RWPE2 (cell line): ENCODE measurements around the gene SLTM.
A peak's percentile ranks its signal among the peaks of the same experiment; 100 is the strongest.
"Not testable (repeated sequence)": the region's sequence is repeated elsewhere in the genome, so short reads cannot be mapped to it uniquely, and the experiment has no call there.

ENCODE experiments used
- ATAC-seq: fragments of 200-7000 bp; cut with Tn5 transposase; 3 replicates; pipeline ENCODE4 v1.9.1; 2021; ENCODE audit warnings: low read depth
- DNase-seq: peaks from one replicate; pipeline ENCODE4 v3.0.0-alpha.2; 2020; ENCODE audit warnings: low spot score
- H3K27ac ChIP-seq: fragments of 450-650 bp; 2 replicates; pipeline ENCODE4 v1.5.1; 2017; ENCODE audit warnings: mild to moderate bottlenecking; ENCODE audit not compliant: poor library complexity, severe bottlenecking
- H3K27me3 ChIP-seq: fragments of 250-450 bp; sonication (Bioruptor Pico); 2 replicates; pipeline ENCODE4 v1.5.1; 2021; ENCODE audit warnings: mild to moderate bottlenecking, moderate library complexity; ENCODE audit not compliant: insufficient read depth, poor library complexity, severe bottlenecking
- H3K36me3 ChIP-seq: fragments of 250-450 bp; sonication (Bioruptor Pico); 2 replicates; pipeline ENCODE4 v1.5.1; 2020; ENCODE audit warnings: low read depth, mild to moderate bottlenecking, moderate library complexity
- H3K4me1 ChIP-seq: fragments of 250-450 bp; sonication (Bioruptor Pico); 2 replicates; pipeline ENCODE4 v1.5.1; 2021; ENCODE audit warnings: mild to moderate bottlenecking, moderate library complexity; ENCODE audit not compliant: insufficient read depth, poor library complexity, severe bottlenecking
- H3K4me3 ChIP-seq: fragments of 250-450 bp; sonication (Bioruptor Pico); 2 replicates; pipeline ENCODE4 v1.5.1; 2021; ENCODE audit warnings: mild to moderate bottlenecking, moderate library complexity; ENCODE audit not compliant: severe bottlenecking
- H3K9me3 ChIP-seq: fragments of 250-450 bp; sonication (Bioruptor Pico); 2 replicates; pipeline ENCODE4 v1.5.1; 2021; ENCODE audit warnings: mild to moderate bottlenecking, moderate library complexity; ENCODE audit not compliant: severe bottlenecking
- TF ChIP-seq, protein P1 (sequence below): fragments of 450-650 bp; IDR thresholded peaks from one replicate; pipeline ENCODE4 v1.5.1; 2017; ENCODE audit warnings: mild to moderate bottlenecking, moderate library complexity; ENCODE audit not compliant: poor library complexity, severe bottlenecking

Gene SLTM

DNA sequence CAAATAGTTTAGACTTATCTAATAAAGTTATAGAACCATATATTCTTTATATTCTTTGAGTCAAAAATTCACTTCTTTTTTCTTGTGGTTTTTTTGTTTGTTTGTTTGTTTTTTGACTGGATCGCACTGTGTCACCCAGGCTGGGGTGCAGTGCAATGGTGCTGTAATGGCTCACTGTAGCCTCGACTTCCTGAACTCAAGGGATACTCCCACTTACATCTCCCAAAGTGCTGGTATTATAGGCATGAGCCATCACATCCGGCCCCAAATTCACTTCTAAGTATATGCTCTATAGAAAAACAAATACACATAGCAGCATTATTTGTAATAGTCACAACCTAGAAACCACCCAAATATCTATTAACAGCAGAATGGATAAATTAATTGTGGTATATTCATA, 13.7 kb upstream of the SLTM start:
- H3K4me1 ChIP-seq = peaks cover 12% of the 10 kb centered on the region
- no peak overlapping the region for H3K4me3 ChIP-seq
- TF ChIP-seq, protein P1, sequence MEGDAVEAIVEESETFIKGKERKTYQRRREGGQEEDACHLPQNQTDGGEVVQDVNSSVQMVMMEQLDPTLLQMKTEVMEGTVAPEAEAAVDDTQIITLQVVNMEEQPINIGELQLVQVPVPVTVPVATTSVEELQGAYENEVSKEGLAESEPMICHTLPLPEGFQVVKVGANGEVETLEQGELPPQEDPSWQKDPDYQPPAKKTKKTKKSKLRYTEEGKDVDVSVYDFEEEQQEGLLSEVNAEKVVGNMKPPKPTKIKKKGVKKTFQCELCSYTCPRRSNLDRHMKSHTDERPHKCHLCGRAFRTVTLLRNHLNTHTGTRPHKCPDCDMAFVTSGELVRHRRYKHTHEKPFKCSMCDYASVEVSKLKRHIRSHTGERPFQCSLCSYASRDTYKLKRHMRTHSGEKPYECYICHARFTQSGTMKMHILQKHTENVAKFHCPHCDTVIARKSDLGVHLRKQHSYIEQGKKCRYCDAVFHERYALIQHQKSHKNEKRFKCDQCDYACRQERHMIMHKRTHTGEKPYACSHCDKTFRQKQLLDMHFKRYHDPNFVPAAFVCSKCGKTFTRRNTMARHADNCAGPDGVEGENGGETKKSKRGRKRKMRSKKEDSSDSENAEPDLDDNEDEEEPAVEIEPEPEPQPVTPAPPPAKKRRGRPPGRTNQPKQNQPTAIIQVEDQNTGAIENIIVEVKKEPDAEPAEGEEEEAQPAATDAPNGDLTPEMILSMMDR = no peak
- ATAC-seq = peak; percentile 47; the same call in 2 of the 3 replicates
- H3K27ac ChIP-seq = no peak overlapping the region
- H3K27me3 ChIP-seq = no peaks in the 10 kb centered on the region
- DNase-seq = no peak
- H3K36me3 ChIP-seq = no peaks in the 10 kb centered on the region
- H3K9me3 ChIP-seq = no peaks in the 10 kb centered on the region

DNA sequence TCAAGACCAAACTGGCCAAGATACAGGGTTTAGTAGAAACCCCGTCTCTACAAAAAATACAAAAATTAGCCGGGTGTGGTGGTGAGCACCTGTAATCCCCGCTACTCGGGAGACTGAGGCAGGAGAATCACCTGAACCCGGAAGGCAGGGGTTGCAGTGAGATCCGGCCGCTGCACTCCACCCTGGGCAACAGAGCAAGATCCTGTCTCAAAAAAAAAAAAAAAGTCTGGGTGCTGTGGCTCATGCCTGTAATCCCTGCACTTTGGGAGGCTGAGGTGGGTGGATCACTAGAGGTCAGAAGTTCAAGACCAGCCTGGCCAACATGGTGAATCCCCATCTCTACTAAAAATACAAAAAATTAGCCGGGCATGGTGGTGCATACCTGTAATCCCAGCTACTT, 1.5 kb upstream of the SLTM start:
- H3K4me1 ChIP-seq = peaks cover 20% of the 10 kb centered on the region
- H3K9me3 ChIP-seq, ATAC-seq, H3K27me3 ChIP-seq, H3K4me3 ChIP-seq, DNase-seq: not testable (repeated sequence)
- H3K36me3 ChIP-seq = peaks cover 14% of the 10 kb centered on the region
- H3K27ac ChIP-seq = peak overlapping the region; percentile 90

DNA sequence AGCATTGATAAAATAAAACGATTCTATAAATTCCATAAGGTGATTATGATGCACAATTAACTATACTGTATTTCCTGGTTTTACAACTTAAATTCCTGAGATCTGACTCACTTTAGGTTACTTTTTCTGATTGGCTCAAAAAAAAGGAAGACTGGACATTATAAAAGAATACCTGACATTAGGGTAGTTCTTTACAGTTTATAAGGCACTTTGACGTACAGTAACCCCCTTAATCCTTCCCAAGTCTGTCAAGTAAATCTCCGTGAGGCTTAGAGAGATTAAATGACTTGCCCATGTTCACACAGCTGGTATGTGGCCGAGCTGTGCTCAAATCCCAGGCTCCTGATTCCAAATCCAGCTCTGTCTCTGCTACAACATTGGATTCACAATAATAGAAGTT, 1.0 kb upstream of the SLTM start:
- Histone ChIP-seq H3K4me1 (peaks cover 20% of the 10 kb centered on the region), H3K36me3 (peaks cover 18% of the 10 kb centered on the region), H3K4me3 (peak overlapping the region; percentile 79), H3K27me3 (no peaks in the 10 kb centered on the region), H3K27ac (peak overlapping the region; percentile 90), H3K9me3 (no peaks in the 10 kb centered on the region)
- TF ChIP-seq, protein P1 = no peak
- DNase-seq = no peak
- ATAC-seq = no peak

DNA sequence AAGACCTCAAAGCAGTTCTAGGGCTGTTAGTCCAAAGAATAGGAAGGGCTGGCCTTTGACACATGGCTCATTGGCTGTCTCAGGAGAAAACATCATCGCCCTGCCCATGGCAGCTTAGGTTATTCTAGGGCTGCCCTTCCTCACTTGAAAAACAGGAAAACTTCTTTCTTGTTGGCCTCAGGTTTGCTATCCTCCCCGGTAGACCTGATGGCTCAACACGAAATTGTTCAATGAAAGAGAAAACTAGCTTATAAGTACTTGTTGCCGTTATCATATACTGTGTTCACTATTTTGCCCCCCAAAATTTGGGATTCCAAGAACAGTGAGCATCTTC, 602 bp upstream of the SLTM start:
- peak overlapping the region; percentile 79 for H3K4me3 ChIP-seq
- H3K27me3 ChIP-seq = no peaks in the 10 kb centered on the region
- TF ChIP-seq, protein P1 = no peak
- H3K36me3 ChIP-seq = peaks cover 22% of the 10 kb centered on the region
- no peaks in the 10 kb centered on the region for H3K9me3 ChIP-seq
- DNase-seq (no peak), ATAC-seq (peak; percentile 28)
- H3K27ac ChIP-seq = peak overlapping the region; percentile 90
- peaks cover 20% of the 10 kb centered on the region for H3K4me1 ChIP-seq

DNA sequence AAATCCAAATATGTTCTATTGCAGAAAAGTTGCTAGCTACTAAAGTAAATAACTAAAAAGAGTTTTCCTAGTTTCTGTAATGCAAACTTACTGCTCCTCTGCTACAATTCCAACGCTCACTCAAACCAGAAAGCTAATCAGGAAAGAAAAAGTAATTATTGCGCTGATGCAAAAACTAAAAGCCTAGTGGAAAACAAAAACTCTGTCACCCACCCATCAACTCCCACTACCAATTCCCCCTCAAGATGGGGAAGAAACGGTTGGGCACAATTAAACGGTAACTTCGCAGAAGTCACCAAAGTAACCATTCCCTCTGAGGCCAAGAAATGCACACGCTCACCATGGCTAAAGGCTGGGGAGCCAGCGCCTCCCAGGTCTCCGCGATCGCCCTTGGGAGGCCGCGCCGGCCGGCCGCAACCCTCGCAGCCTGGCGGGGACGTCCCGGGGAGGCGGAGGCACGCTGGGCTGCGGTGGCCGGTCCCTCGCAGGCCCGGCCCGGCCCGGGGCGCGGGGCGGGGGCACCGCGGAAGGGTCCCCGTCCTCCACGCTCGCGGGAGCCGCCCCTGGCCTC, 684 bp downstream of the SLTM start:
- H3K4me1 ChIP-seq = peaks cover 20% of the 10 kb centered on the region
- H3K4me3 ChIP-seq = peak overlapping the region; percentile 79
- H3K27me3 ChIP-seq = no peaks in the 10 kb centered on the region
- DNase-seq = no peak
- H3K27ac ChIP-seq = peak overlapping the region; percentile 90
- TF ChIP-seq, protein P1 = no peak
- H3K9me3 ChIP-seq = no peaks in the 10 kb centered on the region
- peaks cover 35% of the 10 kb centered on the region for H3K36me3 ChIP-seq
- ATAC-seq = peak; percentile 15; the same call in 2 of the 3 replicates
